HEK293 (cell line): ENCODE data around the gene TBCK.
A peak's percentile ranks its signal among the peaks of the same experiment; 100 is the strongest.

Experiments
- CTCF ChIA-PET: fragments of 350-600 bp; formaldehyde crosslinking; extraction: SDS; loops from one replicate; lab custom pipeline; 2021; ENCODE audit warnings: antibody characterized with exemption; lab: Yijun Ruan, JAX
- POLR2A ChIA-PET: fragments of 300-600 bp; formaldehyde crosslinking; extraction: SDS; loops from one replicate; lab custom pipeline; 2020; ENCODE audit warnings: antibody characterized with exemption, inconsistent platforms; lab: Yijun Ruan, JAX
- H3K27ac ChIP-seq: fragments of 200-500 bp; sonication (Bioruptor generic); 2 replicates; pipeline ENCODE4 v1.5.1; 2014; ENCODE audit warnings: low read depth, low read length, control low read depth, inconsistent platforms; ENCODE audit errors: extremely low read depth
- H3K36me3 ChIP-seq, 2 experiments: fragments of 200-500 bp in 1 of 2; sonication (Bioruptor generic) in 1 of 2; 1 replicate in 1 of 2; 2 replicates in 1 of 2; pipeline ENCODE4 v1.5.1; 2014 to 2017; ENCODE audit warnings: inconsistent platforms in 2 of 2, low read length in 2 of 2; ENCODE audit not compliant: control insufficient read depth in 2 of 2, insufficient read depth in 1 of 2
- H3K4me1 ChIP-seq: fragments of 200-500 bp; sonication (Bioruptor generic); 2 replicates; pipeline ENCODE4 v1.5.1; 2014; ENCODE audit warnings: mild to moderate bottlenecking, low read length, inconsistent platforms; ENCODE audit not compliant: control insufficient read depth, insufficient read depth
- H3K4me3 ChIP-seq: 2 replicates; pipeline ENCODE4 v1.5.1; 2011; ENCODE audit warnings: low read depth, mild to moderate bottlenecking, control low read depth, low read length, moderate library complexity
- H3K9me3 ChIP-seq: fragments of 200-500 bp; sonication (Bioruptor generic); 2 replicates; pipeline ENCODE4 v1.5.1; 2014; ENCODE audit warnings: low read depth, low read length, inconsistent platforms; ENCODE audit not compliant: control insufficient read depth, insufficient read depth
- FEZF1 ChIP-seq: fragments of 450-650 bp; formaldehyde crosslinking; IDR thresholded peaks from 2 replicates; pipeline ENCODE4 v1.5.1; 2016; ENCODE audit warnings: missing biosample characterization, missing genetic modification characterization
- KLF1 ChIP-seq: fragments of 450-650 bp; formaldehyde crosslinking; IDR thresholded peaks from 2 replicates; pipeline ENCODE4 v1.5.1; 2016; ENCODE audit warnings: missing biosample characterization, missing genetic modification characterization
- KLF10 ChIP-seq: fragments of 450-650 bp; IDR thresholded peaks from 2 replicates; pipeline ENCODE4 v1.5.1; 2018; ENCODE audit warnings: missing biosample characterization, mild to moderate bottlenecking, missing genetic modification characterization
- KLF7 ChIP-seq: fragments of 450-650 bp; formaldehyde crosslinking; IDR thresholded peaks from 2 replicates; pipeline ENCODE4 v1.5.1; 2016; ENCODE audit warnings: missing biosample characterization, missing genetic modification characterization, borderline replicate concordance
- MZF1 ChIP-seq: fragments of 450-650 bp; formaldehyde crosslinking; IDR thresholded peaks from 2 replicates; pipeline ENCODE4 v1.5.1; 2017; ENCODE audit warnings: missing biosample characterization, missing genetic modification characterization, borderline replicate concordance
- RBAK ChIP-seq: fragments of 450-650 bp; formaldehyde crosslinking; IDR thresholded peaks from 2 replicates; pipeline ENCODE4 v1.5.1; 2016; ENCODE audit warnings: missing biosample characterization, missing genetic modification characterization
- SCRT2 ChIP-seq: fragments of 450-650 bp; formaldehyde crosslinking; IDR thresholded peaks from 2 replicates; pipeline ENCODE4 v1.5.1; 2016; ENCODE audit warnings: missing biosample characterization, missing genetic modification characterization
- YY1 ChIP-seq: fragments of 450-650 bp; formaldehyde crosslinking; IDR thresholded peaks from 2 replicates; pipeline ENCODE4 v1.5.1; 2018; ENCODE audit warnings: missing biosample characterization, missing genetic modification characterization
- ZEB2 ChIP-seq: fragments of 450-650 bp; formaldehyde crosslinking; IDR thresholded peaks from 2 replicates; pipeline ENCODE4 v1.5.1; 2016; ENCODE audit warnings: missing biosample characterization, missing genetic modification characterization
- ZFP69B ChIP-seq: fragments of 450-650 bp; formaldehyde crosslinking; IDR thresholded peaks from 2 replicates; pipeline ENCODE4 v1.5.1; 2016; ENCODE audit warnings: missing biosample characterization, missing genetic modification characterization
- ZNF146 ChIP-seq: fragments of 450-650 bp; formaldehyde crosslinking; IDR thresholded peaks from 2 replicates; pipeline ENCODE4 v1.5.1; 2016; ENCODE audit warnings: missing biosample characterization, missing genetic modification characterization
- ZNF2 ChIP-seq: fragments of 450-650 bp; formaldehyde crosslinking; IDR thresholded peaks from 2 replicates; pipeline ENCODE4 v1.5.1; 2016; ENCODE audit warnings: missing biosample characterization, missing genetic modification characterization
- ZNF239 ChIP-seq: fragments of 450-650 bp; formaldehyde crosslinking; IDR thresholded peaks from 2 replicates; pipeline ENCODE4 v1.5.1; 2016; ENCODE audit warnings: missing biosample characterization, missing genetic modification characterization
- ZNF266 ChIP-seq: fragments of 450-650 bp; formaldehyde crosslinking; IDR thresholded peaks from 2 replicates; pipeline ENCODE4 v1.5.1; 2016; ENCODE audit warnings: missing biosample characterization, missing genetic modification characterization, low read depth
- ZNF324 ChIP-seq: fragments of 450-650 bp; formaldehyde crosslinking; IDR thresholded peaks from 2 replicates; pipeline ENCODE4 v1.5.1; 2016; ENCODE audit warnings: missing biosample characterization, missing genetic modification characterization
- ZNF335 ChIP-seq: fragments of 450-650 bp; formaldehyde crosslinking; conservative IDR thresholded peaks from 2 replicates; pipeline ENCODE4 v1.5.1; 2016; ENCODE audit warnings: missing biosample characterization, missing genetic modification characterization
- ZNF341 ChIP-seq: fragments of 450-650 bp; formaldehyde crosslinking; IDR thresholded peaks from 2 replicates; pipeline ENCODE4; 2016; ENCODE audit warnings: low read depth, missing biosample characterization, missing genetic modification characterization
- ZNF404 ChIP-seq: fragments of 450-650 bp; formaldehyde crosslinking; IDR thresholded peaks from 2 replicates; pipeline ENCODE4 v1.5.1; 2017; ENCODE audit warnings: missing biosample characterization, missing genetic modification characterization
- ZNF426 ChIP-seq: fragments of 450-650 bp; formaldehyde crosslinking; IDR thresholded peaks from 2 replicates; pipeline ENCODE4 v1.5.1; 2017; ENCODE audit warnings: missing biosample characterization, missing genetic modification characterization, mild to moderate bottlenecking, inconsistent platforms, moderate library complexity
- ZNF521 ChIP-seq: fragments of 450-650 bp; formaldehyde crosslinking; IDR thresholded peaks from 2 replicates; pipeline ENCODE4 v1.5.1; 2017; ENCODE audit warnings: missing biosample characterization, mild to moderate bottlenecking, missing genetic modification characterization
- ZNF530 ChIP-seq: fragments of 450-650 bp; formaldehyde crosslinking; IDR thresholded peaks from 2 replicates; pipeline ENCODE4 v1.5.1; 2016; ENCODE audit warnings: low read depth, missing biosample characterization, missing genetic modification characterization
- ZNF561 ChIP-seq: fragments of 450-650 bp; IDR thresholded peaks from 2 replicates; pipeline ENCODE4 v1.5.1; 2018; ENCODE audit warnings: missing biosample characterization, missing genetic modification characterization, borderline replicate concordance
- ZNF585B ChIP-seq: fragments of 450-650 bp; formaldehyde crosslinking; IDR thresholded peaks from 2 replicates; pipeline ENCODE4 v1.5.1; 2016; ENCODE audit warnings: missing biosample characterization, missing genetic modification characterization
- ZNF624 ChIP-seq: fragments of 450-650 bp; formaldehyde crosslinking; IDR thresholded peaks from 2 replicates; pipeline ENCODE4 v1.5.1; 2017; ENCODE audit warnings: missing biosample characterization, missing genetic modification characterization
- ZNF670 ChIP-seq: fragments of 450-650 bp; formaldehyde crosslinking; IDR thresholded peaks from 2 replicates; pipeline ENCODE4 v1.5.1; 2016; ENCODE audit warnings: missing biosample characterization, missing genetic modification characterization, low read depth
- ZNF677 ChIP-seq: fragments of 450-650 bp; IDR thresholded peaks from 2 replicates; pipeline ENCODE4 v1.5.0; 2018; ENCODE audit warnings: missing biosample characterization, mild to moderate bottlenecking, missing genetic modification characterization, moderate library complexity
- ZNF76 ChIP-seq: fragments of 450-650 bp; formaldehyde crosslinking; IDR thresholded peaks from 2 replicates; pipeline ENCODE4; 2016; ENCODE audit warnings: low read depth, missing biosample characterization, missing genetic modification characterization, borderline replicate concordance
- TF ChIP-seq, protein P1 (sequence below): fragments of 450-650 bp; formaldehyde crosslinking; IDR thresholded peaks from 2 replicates; pipeline ENCODE4 v1.5.1; 2016; ENCODE audit warnings: missing biosample characterization, missing genetic modification characterization, borderline replicate concordance

Gene TBCK

GRCh38 chr4:106340774-106341173 lies 24.8 kb upstream of the TBCK start (continued):
- TF ChIP-seq YY1 (tag by site-specific recombination): no peak
- no peak for TF ChIP-seq ZEB2 (tag by site-specific recombination)

DNA sequence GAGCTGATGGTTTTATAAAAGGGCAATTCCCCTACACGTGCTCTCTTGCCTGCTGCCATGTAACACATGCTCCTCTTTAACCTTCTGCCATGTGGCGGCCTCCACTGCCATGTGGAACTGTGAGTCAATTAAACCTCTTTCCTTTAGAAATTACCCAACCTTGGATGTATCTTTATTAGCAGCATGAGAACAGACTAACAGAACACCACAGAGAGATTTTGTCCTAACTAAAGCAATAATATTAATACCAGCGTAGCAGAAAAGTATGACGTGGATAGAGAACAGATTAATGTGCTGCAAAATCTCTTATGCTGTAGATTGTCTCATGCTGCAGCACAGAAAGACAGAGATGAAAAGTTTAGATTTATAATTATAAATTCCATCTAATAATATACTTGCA lies 23.4 kb upstream of the TBCK start:
- H3K9me3 ChIP-seq: no peaks in the 10 kb centered on the region
- peaks cover 0 to 56% of the 10 kb centered on the region in 2 experiments; a peak in 2 of 3 replicates for H3K36me3 ChIP-seq
- ChIA-PET CTCF (no interaction called here), POLR2A (no interaction called here)
- H3K4me3 ChIP-seq: no peak overlapping the region
- no peak overlapping the region for H3K27ac ChIP-seq
- TF ChIP-seq ZNF404 (no peak), ZNF530 (tag by site-specific recombination) (no peak), ZNF146 (tag by site-specific recombination) (no peak), ZNF266 (tag by site-specific recombination) (no peak), ZNF677 (tag by site-specific recombination) (no peak), ZNF624 (tag by site-specific recombination) (no peak), ZNF670 (tag by site-specific recombination) (no peak), ZNF239 (tag by site-specific recombination) (no peak), ZNF426 (tag by site-specific recombination) (no peak), ZNF561 (tag by site-specific recombination) (no peak), ZNF2 (tag by site-specific recombination) (no peak), ZNF324 (tag by site-specific recombination) (no peak), ZNF585B (tag by site-specific recombination) (no peak), ZFP69B (tag by site-specific recombination) (no peak), FEZF1 (tag by site-specific recombination) (no peak), ZNF341 (tag by site-specific recombination) (no peak), RBAK (tag by site-specific recombination) (no peak), ZNF521 (tag by site-specific recombination) (no peak), KLF10 (tag by site-specific recombination) (no peak)
- TF ChIP-seq, all 188 proteins: peak for 0
- H3K4me1 ChIP-seq: no peaks in the 10 kb centered on the region

DNA sequence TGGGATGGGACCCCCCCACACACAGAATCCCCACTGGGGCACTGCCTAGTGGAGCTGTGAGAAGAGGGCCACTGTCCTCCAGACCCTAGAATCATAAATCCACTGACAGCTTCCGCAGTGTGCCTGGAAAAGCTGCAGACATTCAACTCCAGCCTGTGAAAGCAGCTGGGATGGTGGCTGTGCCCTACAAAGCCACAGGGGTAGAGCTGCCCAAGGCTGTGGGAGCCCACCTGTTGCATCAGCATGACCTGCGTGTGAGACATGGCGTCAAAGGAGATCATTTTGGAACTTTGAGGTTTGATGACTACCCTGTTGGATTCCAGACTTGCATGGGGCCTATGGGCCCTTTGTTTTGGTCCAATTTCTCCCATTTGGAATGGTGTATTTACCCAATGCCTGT lies 22.7 kb upstream of the TBCK start:
- peak; percentile 45 for TF ChIP-seq SCRT2 (tag by site-specific recombination)
- TF ChIP-seq KLF7 (tag by site-specific recombination): no peak
- TF ChIP-seq, all 188 proteins: peak for 1
- Histone ChIP-seq H3K4me1 (no peaks in the 10 kb centered on the region), H3K4me3 (no peak overlapping the region), H3K36me3 (peaks cover 0 to 64% of the 10 kb centered on the region in 2 experiments; a peak in 2 of 3 replicates), H3K27ac (no peak overlapping the region), H3K9me3 (no peaks in the 10 kb centered on the region)
- CTCF ChIA-PET: no interaction called here
- POLR2A ChIA-PET: no interaction called here

DNA sequence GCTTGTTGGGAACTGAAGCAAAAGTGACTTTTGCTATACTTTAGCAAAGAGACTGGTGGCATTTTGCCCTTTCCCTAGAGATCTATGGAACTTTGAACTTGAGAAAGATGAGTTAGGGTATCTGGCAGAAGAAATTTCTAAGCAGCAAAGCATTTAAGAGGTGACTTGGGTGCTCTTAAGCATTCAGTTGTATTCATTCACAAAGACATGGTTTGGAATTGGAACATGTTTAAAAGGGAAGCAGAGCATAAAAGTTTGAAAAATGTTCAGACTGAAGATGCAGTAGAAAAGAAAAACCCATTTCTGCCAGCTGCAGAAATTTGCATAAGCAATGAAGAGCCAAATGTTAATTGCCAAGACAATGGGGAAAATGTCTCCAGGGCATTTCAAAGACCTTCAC lies 21.9 kb upstream of the TBCK start:
- ChIA-PET POLR2A (no interaction called here), CTCF (no interaction called here)
- H3K9me3 ChIP-seq: no peaks in the 10 kb centered on the region
- no peak for TF ChIP-seq MZF1 (tag by site-specific recombination)
- TF ChIP-seq KLF1 (tag by site-specific recombination): no peak
- TF ChIP-seq ZNF335 (tag by site-specific recombination): no peak
- TF ChIP-seq, protein P1, sequence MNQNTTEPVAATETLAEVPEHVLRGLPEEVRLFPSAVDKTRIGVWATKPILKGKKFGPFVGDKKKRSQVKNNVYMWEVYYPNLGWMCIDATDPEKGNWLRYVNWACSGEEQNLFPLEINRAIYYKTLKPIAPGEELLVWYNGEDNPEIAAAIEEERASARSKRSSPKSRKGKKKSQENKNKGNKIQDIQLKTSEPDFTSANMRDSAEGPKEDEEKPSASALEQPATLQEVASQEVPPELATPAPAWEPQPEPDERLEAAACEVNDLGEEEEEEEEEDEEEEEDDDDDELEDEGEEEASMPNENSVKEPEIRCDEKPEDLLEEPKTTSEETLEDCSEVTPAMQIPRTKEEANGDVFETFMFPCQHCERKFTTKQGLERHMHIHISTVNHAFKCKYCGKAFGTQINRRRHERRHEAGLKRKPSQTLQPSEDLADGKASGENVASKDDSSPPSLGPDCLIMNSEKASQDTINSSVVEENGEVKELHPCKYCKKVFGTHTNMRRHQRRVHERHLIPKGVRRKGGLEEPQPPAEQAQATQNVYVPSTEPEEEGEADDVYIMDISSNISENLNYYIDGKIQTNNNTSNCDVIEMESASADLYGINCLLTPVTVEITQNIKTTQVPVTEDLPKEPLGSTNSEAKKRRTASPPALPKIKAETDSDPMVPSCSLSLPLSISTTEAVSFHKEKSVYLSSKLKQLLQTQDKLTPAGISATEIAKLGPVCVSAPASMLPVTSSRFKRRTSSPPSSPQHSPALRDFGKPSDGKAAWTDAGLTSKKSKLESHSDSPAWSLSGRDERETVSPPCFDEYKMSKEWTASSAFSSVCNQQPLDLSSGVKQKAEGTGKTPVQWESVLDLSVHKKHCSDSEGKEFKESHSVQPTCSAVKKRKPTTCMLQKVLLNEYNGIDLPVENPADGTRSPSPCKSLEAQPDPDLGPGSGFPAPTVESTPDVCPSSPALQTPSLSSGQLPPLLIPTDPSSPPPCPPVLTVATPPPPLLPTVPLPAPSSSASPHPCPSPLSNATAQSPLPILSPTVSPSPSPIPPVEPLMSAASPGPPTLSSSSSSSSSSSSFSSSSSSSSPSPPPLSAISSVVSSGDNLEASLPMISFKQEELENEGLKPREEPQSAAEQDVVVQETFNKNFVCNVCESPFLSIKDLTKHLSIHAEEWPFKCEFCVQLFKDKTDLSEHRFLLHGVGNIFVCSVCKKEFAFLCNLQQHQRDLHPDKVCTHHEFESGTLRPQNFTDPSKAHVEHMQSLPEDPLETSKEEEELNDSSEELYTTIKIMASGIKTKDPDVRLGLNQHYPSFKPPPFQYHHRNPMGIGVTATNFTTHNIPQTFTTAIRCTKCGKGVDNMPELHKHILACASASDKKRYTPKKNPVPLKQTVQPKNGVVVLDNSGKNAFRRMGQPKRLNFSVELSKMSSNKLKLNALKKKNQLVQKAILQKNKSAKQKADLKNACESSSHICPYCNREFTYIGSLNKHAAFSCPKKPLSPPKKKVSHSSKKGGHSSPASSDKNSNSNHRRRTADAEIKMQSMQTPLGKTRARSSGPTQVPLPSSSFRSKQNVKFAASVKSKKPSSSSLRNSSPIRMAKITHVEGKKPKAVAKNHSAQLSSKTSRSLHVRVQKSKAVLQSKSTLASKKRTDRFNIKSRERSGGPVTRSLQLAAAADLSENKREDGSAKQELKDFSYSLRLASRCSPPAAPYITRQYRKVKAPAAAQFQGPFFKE: no peak
- no peak for TF ChIP-seq ZNF76 (tag by site-specific recombination)

More for the DNA sequence above, 21.9 kb upstream of the TBCK start:
- Histone ChIP-seq H3K36me3 (peaks cover 0 to 69% of the 10 kb centered on the region in 2 experiments; a peak in 2 of 3 replicates), H3K4me1 (no peaks in the 10 kb centered on the region), H3K27ac (no peak overlapping the region), H3K4me3 (no peak overlapping the region)
